OCI-LY7 (cell line): Measurements from ENCODE around the gene NFIA. TPM values are rescaled to one million over a fixed set of nuclear protein-coding genes. Genes with fewer than 3 reads are reported as not detected.

Experiments used
- BruUV-seq: library from RNA; stranded (reverse); fragments of 400-500 nt; replicated peaks from 2 replicates; lab custom pipeline; 2021; lab: Mats Ljungman, UMichigan
- CTCF ChIA-PET: fragments of 300-600 bp; sonication (Branson Sonifier 250); formaldehyde crosslinking; loops from one replicate; lab custom pipeline; 2022; ENCODE audit warnings: antibody characterized with exemption; ENCODE audit not compliant: unreplicated experiment; lab: Charles Lee
- POLR2A ChIA-PET: fragments of 300-600 bp; sonication (Branson Sonifier 250); formaldehyde crosslinking; loops from one replicate; lab custom pipeline; 2022; ENCODE audit warnings: antibody characterized with exemption; lab: Charles Lee
- DNase-seq: peaks from one replicate; pipeline ENCODE4 v3.0.0-alpha.2; 2015; ENCODE audit warnings: low spot score
- H2AFZ ChIP-seq: fragments of 200-600 bp; sonication (generic), shearing (Covaris generic); 2 replicates; pipeline ENCODE4 v1.6.1; 2014; ENCODE audit warnings: mild to moderate bottlenecking, antibody characterized with exemption, low read length, moderate library complexity
- H3K27ac ChIP-seq: fragments of 200-600 bp; sonication (generic); 2 replicates; pipeline ENCODE4 v1.5.1; 2014; ENCODE audit warnings: mixed run types, low read depth, mild to moderate bottlenecking, moderate library complexity, low read length, inconsistent platforms; ENCODE audit not compliant: poor library complexity, severe bottlenecking
- H3K36me3 ChIP-seq: fragments of 200-600 bp; sonication (generic); 2 replicates; pipeline ENCODE4 v1.6.1; 2014; ENCODE audit warnings: mild to moderate bottlenecking, antibody characterized with exemption, low read length, moderate library complexity, mixed read lengths; ENCODE audit not compliant: insufficient read depth
- H3K4me1 ChIP-seq: fragments of 200-600 bp; sonication (generic); 2 replicates; pipeline ENCODE4 v1.5.1; 2014; ENCODE audit warnings: mild to moderate bottlenecking, low read length; ENCODE audit not compliant: insufficient read depth, poor library complexity, severe bottlenecking
- H3K4me2 ChIP-seq: fragments of 200-600 bp; sonication (generic); 2 replicates; pipeline ENCODE4 v1.6.1; 2014; ENCODE audit warnings: mild to moderate bottlenecking, low read length
- H3K4me3 ChIP-seq: fragments of 200-600 bp; sonication (generic); 2 replicates; pipeline ENCODE4 v1.5.1; 2014; ENCODE audit warnings: mild to moderate bottlenecking, low read depth, low read length; ENCODE audit not compliant: poor library complexity, severe bottlenecking
- H3K79me2 ChIP-seq: fragments of 200-600 bp; sonication (generic); 2 replicates; pipeline ENCODE4 v1.6.1; 2016; ENCODE audit warnings: low read depth, mild to moderate bottlenecking, low read length, moderate library complexity, mixed read lengths; ENCODE audit not compliant: insufficient read depth
- H3K9me2 ChIP-seq: fragments of 200-600 bp; sonication (generic); 2 replicates; pipeline ENCODE4 v1.6.1; 2016; ENCODE audit warnings: mild to moderate bottlenecking, low read length, mixed read lengths; ENCODE audit not compliant: insufficient read depth
- H3K9me3 ChIP-seq: fragments of 200-600 bp; sonication (generic); 2 replicates; pipeline ENCODE4 v1.6.1; 2014; ENCODE audit warnings: mild to moderate bottlenecking, mixed run types, low read length, mixed read lengths
- H4K20me1 ChIP-seq: fragments of 200-600 bp; sonication (generic); 2 replicates; pipeline ENCODE4 v1.6.1; 2014; ENCODE audit warnings: mild to moderate bottlenecking, antibody characterized with exemption, low read length, moderate library complexity, mixed read lengths; ENCODE audit not compliant: insufficient read depth
- EZH2phosphoT487 ChIP-seq: fragments of 200-600 bp; sonication (generic); IDR thresholded peaks from 2 replicates; pipeline ENCODE4 v1.6.1; 2018; ENCODE audit warnings: low read depth, borderline replicate concordance, mild to moderate bottlenecking, mixed run types, antibody characterized with exemption, low read length, moderate library complexity, mixed read lengths
- intact Hi-C: fragments of 100-400 bp; cut with micrococcal nuclease; formaldehyde crosslinking; loops from one replicate; pipeline ENCODE4 v1.10.0; 2022; ENCODE audit not compliant: unreplicated experiment
- total RNA-seq, 2 experiments: library from RNA; depleted of rRNA in 1 of 2; stranded (reverse); fragments of >200 nt in 1 of 2; shearing (Covaris generic) in 1 of 2; gene quantifications; 2 replicates each; pipeline ENCODE4 v1.2.3, GENCODE V29; 2014 to 2022
- TF ChIP-seq, protein P1 (sequence below): fragments of 200-600 bp; sonication (generic); conservative IDR thresholded peaks from 2 replicates; pipeline ENCODE4 v1.5.1; 2014; ENCODE audit warnings: mild to moderate bottlenecking, antibody characterized with exemption, low read length, moderate library complexity, mixed read lengths

The NFIA gene
- total RNA-seq, 2 experiments from 2014 or later, result 2.8 to 18.8 TPM

DNA sequence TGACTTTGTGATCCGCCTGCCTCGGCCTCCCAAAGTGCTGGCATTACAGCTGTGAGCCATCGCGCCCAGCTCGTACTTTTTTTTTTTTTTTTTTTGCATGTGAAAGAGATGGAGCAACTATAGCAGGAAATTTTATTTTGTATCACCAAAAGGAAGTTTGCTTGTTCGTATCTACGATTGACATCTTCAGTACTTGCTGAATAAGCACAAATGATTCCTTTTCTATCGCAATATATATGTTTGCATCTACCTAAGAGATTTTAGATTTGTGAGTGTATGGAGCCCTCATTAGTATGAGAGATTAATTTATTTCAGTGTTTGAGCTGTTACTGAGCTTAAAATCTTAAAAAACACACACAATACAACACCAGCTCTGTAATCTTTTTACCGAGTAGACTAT lies 143.1 kb downstream of the NFIA start:
- 0 out of 2 replicates have a peak, but pooled peaks cover 2% of the 10 kb centered on the region for H4K20me1 ChIP-seq
- ChIA-PET POLR2A (interaction anchor here (0.6 to 0.8 kb wide), 3 partner anchors 8 to 101 kb away, joined by 3 read pairs; no protein-coding TSS in a partner anchor), CTCF (no interaction called here)
- no peak for DNase-seq
- H3K9me2 ChIP-seq, result no peaks in the 10 kb centered on the region
- no peaks in the 10 kb centered on the region for H3K36me3 ChIP-seq
- H3K79me2 ChIP-seq, result no peaks in the 10 kb centered on the region
- H2AFZ ChIP-seq, result no peak overlapping the region
- no TSS peak for BruUV-seq
- no peaks in the 10 kb centered on the region for H3K9me3 ChIP-seq
- H3K4me2 ChIP-seq, result no peak overlapping the region
- intact Hi-C loops, result no loop called here
- TF ChIP-seq EZH2phosphoT487, result no peak
- TF ChIP-seq, protein P1, sequence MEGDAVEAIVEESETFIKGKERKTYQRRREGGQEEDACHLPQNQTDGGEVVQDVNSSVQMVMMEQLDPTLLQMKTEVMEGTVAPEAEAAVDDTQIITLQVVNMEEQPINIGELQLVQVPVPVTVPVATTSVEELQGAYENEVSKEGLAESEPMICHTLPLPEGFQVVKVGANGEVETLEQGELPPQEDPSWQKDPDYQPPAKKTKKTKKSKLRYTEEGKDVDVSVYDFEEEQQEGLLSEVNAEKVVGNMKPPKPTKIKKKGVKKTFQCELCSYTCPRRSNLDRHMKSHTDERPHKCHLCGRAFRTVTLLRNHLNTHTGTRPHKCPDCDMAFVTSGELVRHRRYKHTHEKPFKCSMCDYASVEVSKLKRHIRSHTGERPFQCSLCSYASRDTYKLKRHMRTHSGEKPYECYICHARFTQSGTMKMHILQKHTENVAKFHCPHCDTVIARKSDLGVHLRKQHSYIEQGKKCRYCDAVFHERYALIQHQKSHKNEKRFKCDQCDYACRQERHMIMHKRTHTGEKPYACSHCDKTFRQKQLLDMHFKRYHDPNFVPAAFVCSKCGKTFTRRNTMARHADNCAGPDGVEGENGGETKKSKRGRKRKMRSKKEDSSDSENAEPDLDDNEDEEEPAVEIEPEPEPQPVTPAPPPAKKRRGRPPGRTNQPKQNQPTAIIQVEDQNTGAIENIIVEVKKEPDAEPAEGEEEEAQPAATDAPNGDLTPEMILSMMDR, result no peak
- no peaks in the 10 kb centered on the region for H3K4me1 ChIP-seq
- H3K4me3 ChIP-seq, result no peak overlapping the region
- no peak overlapping the region for H3K27ac ChIP-seq

DNA sequence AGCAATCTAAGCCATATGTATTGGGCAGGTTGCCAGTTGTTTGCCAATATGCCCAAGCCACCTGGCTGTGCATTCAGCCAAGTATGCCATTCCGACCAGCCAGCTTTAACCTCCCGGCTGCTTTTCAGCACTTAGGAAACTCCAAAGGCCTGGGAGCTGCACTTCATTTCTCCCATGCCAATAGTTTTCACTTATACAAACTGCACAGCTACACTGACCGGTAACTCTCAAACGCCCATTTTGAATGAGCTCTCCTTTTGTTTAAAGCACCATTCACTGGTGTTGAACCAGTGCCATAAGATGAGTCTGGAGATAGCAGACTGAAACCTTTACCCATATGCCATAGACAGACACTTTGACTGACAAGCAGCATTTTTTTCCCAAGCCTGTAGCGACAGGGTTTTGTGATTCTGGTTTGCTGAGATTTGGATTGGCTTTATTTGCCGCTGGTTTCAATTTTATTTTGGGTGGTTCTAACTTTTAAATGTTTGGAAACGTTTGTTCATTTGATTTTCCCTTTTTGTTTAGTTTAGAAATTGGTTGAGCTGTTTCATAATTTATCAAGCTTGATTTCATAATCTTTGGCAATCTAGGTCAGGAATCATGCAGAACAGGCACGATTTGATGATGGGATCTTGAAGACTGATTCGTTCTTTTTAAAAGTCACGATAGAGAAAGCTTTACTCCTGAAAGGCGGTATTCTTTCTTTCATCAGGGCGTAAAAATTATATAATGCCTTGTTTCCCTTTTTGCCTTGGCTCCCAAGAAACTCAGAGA lies 144.6 kb downstream of the NFIA start:
- CTCF ChIA-PET, result no interaction called here
- no peaks in the 10 kb centered on the region for H3K9me2 ChIP-seq
- POLR2A ChIA-PET, result interaction anchor here (0.6 kb wide), 1 partner anchor 94 kb away, joined by 3 read pairs; no protein-coding TSS in a partner anchor
- BruUV-seq, result no TSS peak
- H3K36me3 ChIP-seq, result no peaks in the 10 kb centered on the region
- no peak overlapping the region for H3K27ac ChIP-seq
- H3K79me2 ChIP-seq, result no peaks in the 10 kb centered on the region
- H3K4me3 ChIP-seq, result no peak overlapping the region
- intact Hi-C loops, result no loop called here
- H3K4me2 ChIP-seq, result no peak overlapping the region
- H3K9me3 ChIP-seq, result no peaks in the 10 kb centered on the region
- no peaks in the 10 kb centered on the region for H3K4me1 ChIP-seq
- peaks cover 8% of the 10 kb centered on the region; the same call in 1 of the 2 replicates for H4K20me1 ChIP-seq
- TF ChIP-seq EZH2phosphoT487, result no peak
- TF ChIP-seq, protein P1, result no peak
- DNase-seq, result no peak
- no peak overlapping the region for H2AFZ ChIP-seq
